WTC11 (cell line): Measurements from ENCODE around the gene RNPEPL1.

Experiments
- FOXJ3 ChIP-seq: sonication (generic); formaldehyde crosslinking; IDR thresholded peaks from 2 replicates; pipeline ENCODE4 v1.9.0; 2021; ENCODE audit warnings: missing genetic modification reagents, mild to moderate bottlenecking, borderline replicate concordance
- NR3C1 ChIP-seq: sonication (generic); formaldehyde crosslinking; conservative IDR thresholded peaks from 2 replicates; pipeline ENCODE4 v1.8.1; 2023; ENCODE audit warnings: low read depth, mild to moderate bottlenecking, missing genetic modification reagents
- TEAD4 ChIP-seq: sonication (generic); formaldehyde crosslinking; IDR thresholded peaks from 2 replicates; pipeline ENCODE4 v1.8.0; 2022; ENCODE audit warnings: mild to moderate bottlenecking, missing genetic modification reagents

- TF ChIP-seq TEAD4 (no peak), FOXJ3 (no peak), NR3C1 (no peak)
Observed at GRCh38 chr2:240528406-240529040, 39.8 kb upstream of the RNPEPL1 start.
